ENCODE measurements around the gene RBM20.

Gene RBM20

GRCh38 chr10:110747609-110748464, 103.7 kb downstream of the RBM20 start:
- DNase-seq (ENCODE audit: low read depth in 1 of 2, low spot score in 1 of 2), result no peak
- no peak for TF ChIP-seq SPI1 (IDR thresholded peaks at IDR 0.05; ENCODE audit: borderline replicate concordance, low read depth)
- TF ChIP-seq REST (IDR thresholded peaks at IDR 0.05; ENCODE audit: insufficient replicate concordance, low read depth), result no peak
- no peak for TF ChIP-seq POLR2AphosphoS5 (IDR thresholded peaks at IDR 0.05; ENCODE audit: low read depth)
- no peak for TF ChIP-seq CTCF (IDR thresholded peaks at IDR 0.05; ENCODE audit: insufficient read depth, low read length)
- no peak for TF ChIP-seq GABPA (IDR thresholded peaks at IDR 0.05; ENCODE audit: low read depth)
- no peak overlapping the region for H3K4me3 ChIP-seq (replicated peaks; ENCODE audit: insufficient read depth, low read length)

GRCh38 chr10:110748970-110749369, 104.8 kb downstream of the RBM20 start:
- DNase-seq (ENCODE audit: low read depth in 1 of 2, low spot score in 1 of 2), result no peak
- TF ChIP-seq POLR2AphosphoS5 (IDR thresholded peaks at IDR 0.05; ENCODE audit: low read depth) (no peak), SPI1 (IDR thresholded peaks at IDR 0.05; ENCODE audit: borderline replicate concordance, low read depth) (no peak)
- no peak overlapping the region for H3K4me3 ChIP-seq (replicated peaks; ENCODE audit: insufficient read depth, low read length)
- no peak overlapping the region for H3K27ac ChIP-seq (replicated peaks)
- no peaks in the 10 kb centered on the region for H3K27me3 ChIP-seq (ENCODE audit: insufficient read depth, poor library complexity, severe bottlenecking)

More at GRCh38 chr10:110747609-110748464, 103.7 kb downstream of the RBM20 start:
- H3K27ac ChIP-seq (replicated peaks), result no peak overlapping the region
- no peaks in the 10 kb centered on the region for H3K27me3 ChIP-seq (ENCODE audit: insufficient read depth, poor library complexity, severe bottlenecking)

GRCh38 chr10:110750931-110751330, 106.8 kb downstream of the RBM20 start:
- Histone ChIP-seq H3K27me3 (ENCODE audit: insufficient read depth, poor library complexity, severe bottlenecking) (no peaks in the 10 kb centered on the region), H3K27ac (replicated peaks) (no peak overlapping the region), H3K4me3 (replicated peaks; ENCODE audit: insufficient read depth, low read length) (no peak overlapping the region)
- no peak for DNase-seq (ENCODE audit: low read depth in 1 of 2, low spot score in 1 of 2)
- TF ChIP-seq POLR2AphosphoS5 (IDR thresholded peaks at IDR 0.05; ENCODE audit: low read depth) (no peak), CTCF (IDR thresholded peaks at IDR 0.05; ENCODE audit: insufficient read depth, low read length) (no peak), GABPA (IDR thresholded peaks at IDR 0.05; ENCODE audit: low read depth) (no peak), REST (IDR thresholded peaks at IDR 0.05; ENCODE audit: insufficient replicate concordance, low read depth) (no peak), SPI1 (IDR thresholded peaks at IDR 0.05; ENCODE audit: borderline replicate concordance, low read depth) (no peak)

- no peak overlapping the region for H3K27ac ChIP-seq (replicated peaks)
- DNase-seq (ENCODE audit: low read depth in 1 of 2, low spot score in 1 of 2), result no peak
- H3K27me3 ChIP-seq (ENCODE audit: insufficient read depth, poor library complexity, severe bottlenecking), result no peaks in the 10 kb centered on the region
- TF ChIP-seq CTCF (IDR thresholded peaks at IDR 0.05; ENCODE audit: insufficient read depth, low read length), result no peak
- no peak for TF ChIP-seq POLR2AphosphoS5 (IDR thresholded peaks at IDR 0.05; ENCODE audit: low read depth)
- TF ChIP-seq GABPA (IDR thresholded peaks at IDR 0.05; ENCODE audit: low read depth), result no peak
- TF ChIP-seq SPI1 (IDR thresholded peaks at IDR 0.05; ENCODE audit: borderline replicate concordance, low read depth), result no peak
- TF ChIP-seq REST (IDR thresholded peaks at IDR 0.05; ENCODE audit: insufficient replicate concordance, low read depth), result no peak
- H3K4me3 ChIP-seq (replicated peaks; ENCODE audit: insufficient read depth, low read length), result no peak overlapping the region
Observed at GRCh38 chr10:110751850-110752249, 107.7 kb downstream of the RBM20 start.
